ENCODE results near the gene GCFC2.

GCFC2 gene

DNA sequence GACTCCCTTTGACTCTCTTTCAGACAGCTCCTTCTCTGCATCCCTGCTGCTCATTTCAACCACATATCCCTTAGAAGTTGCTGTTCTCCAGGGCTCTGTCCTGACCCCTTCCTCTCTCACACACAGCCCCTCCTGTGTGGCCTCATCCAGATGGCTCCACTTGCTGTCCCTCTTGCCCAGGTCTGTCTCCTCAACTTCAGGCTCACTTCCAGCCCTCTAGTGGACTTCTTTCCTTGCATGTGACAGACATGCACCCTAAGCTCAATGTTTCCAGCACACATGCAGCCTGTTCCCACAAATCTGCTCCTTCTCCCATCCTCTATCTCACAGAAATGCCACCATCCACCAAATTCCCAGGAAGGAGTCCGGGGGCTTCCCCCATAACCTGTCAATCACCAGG lies 73.1 kb downstream of the GCFC2 start:
- no CpG with 5 or more reads among the region's 1 CpG for WGBS, 2 donors (ENCODE audit: extremely low coverage in 2 of 2, insufficient read length in 2 of 2, insufficient replicate concordance in 1 of 2)
- Histone ChIP-seq H3K18ac (ENCODE audit: low read length) (peak overlapping the region; percentile 38), H3K79me1 (ENCODE audit: low read depth, low read length) (no peaks in the 10 kb centered on the region)

DNA sequence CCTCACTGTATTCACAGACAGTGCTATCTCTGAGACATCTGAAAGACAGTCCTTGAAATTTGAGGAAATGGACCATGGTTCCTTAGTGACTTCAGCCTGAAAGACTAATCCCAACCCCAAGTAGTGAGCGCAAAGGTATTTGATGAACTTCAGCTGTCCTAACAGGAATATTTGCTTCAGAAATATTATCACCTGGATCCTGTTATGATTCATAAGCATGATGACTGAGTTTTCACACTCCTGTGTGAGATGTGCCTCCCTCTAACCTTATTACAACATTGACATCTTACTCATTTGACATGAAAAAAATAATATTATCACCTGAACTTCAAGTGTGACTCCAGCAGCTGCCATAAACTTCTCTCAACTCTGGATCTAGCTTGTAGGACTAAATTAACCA lies 75.8 kb downstream of the GCFC2 start:
- H4K91ac ChIP-seq (ENCODE audit: low read depth, low read length, poor library complexity) = no peak overlapping the region

More for the DNA sequence above, 73.1 kb downstream of the GCFC2 start:
- no peak overlapping the region for H3K4me2 ChIP-seq (ENCODE audit: insufficient read depth, low read length, poor library complexity, severe bottlenecking)
- H3K23ac ChIP-seq (ENCODE audit: low read depth, low read length, poor library complexity) = no peak overlapping the region
- peak overlapping the region; percentile 13 for H2AK5ac ChIP-seq (ENCODE audit: low read depth, low read length)
- H3K36me3 ChIP-seq (replicated peaks in 1 of 2; ENCODE audit: control insufficient read depth in 2 of 2, insufficient read depth in 2 of 2, low read length in 2 of 2) = no peaks in the 10 kb centered on the region
- no peak overlapping the region for H4K8ac ChIP-seq (ENCODE audit: low read depth, low read length)
- no peaks in the 10 kb centered on the region for H3K9me3 ChIP-seq (replicated peaks in 1 of 2; ENCODE audit: control insufficient read depth in 2 of 2, insufficient read depth in 1 of 2, low read depth in 1 of 2, low read length in 2 of 2)
- H2BK120ac ChIP-seq (ENCODE audit: low read depth, low read length) = no peak overlapping the region
- H2AFZ ChIP-seq (ENCODE audit: low read length) = peak overlapping the region; percentile 31
- H3K14ac ChIP-seq (ENCODE audit: low read length) = no peak overlapping the region
- DNase-seq (ENCODE audit: low spot score) = no peak
- H2BK5ac ChIP-seq (ENCODE audit: low read length) = no peak overlapping the region
- H3K4ac ChIP-seq (ENCODE audit: low read length) = no peak overlapping the region
- H3K4me1 ChIP-seq (ENCODE audit: control insufficient read depth in 2 of 2, insufficient read depth in 1 of 2, low read depth in 1 of 2, low read length in 2 of 2) = peaks cover 0 to 2% of the 10 kb centered on the region in 2 donors
- H3K27ac ChIP-seq (replicated peaks; ENCODE audit: low read length) = no peak overlapping the region
- H3K27me3 ChIP-seq (ENCODE audit: control insufficient read depth in 3 of 3, insufficient read depth in 3 of 3, low read depth in 1 of 3, low read length in 3 of 3) = no peaks in the 10 kb centered on the region
- no peak overlapping the region for H3K4me3 ChIP-seq (ENCODE audit: low read length in 2 of 2)
- no peak overlapping the region for H2BK12ac ChIP-seq (ENCODE audit: low read length)
- no peak overlapping the region for H3K9ac ChIP-seq (ENCODE audit: low read depth, low read length, poor library complexity)
- no peak overlapping the region for H4K91ac ChIP-seq (ENCODE audit: low read depth, low read length, poor library complexity)
- peak overlapping the region; percentile 49 for H2BK15ac ChIP-seq (ENCODE audit: low read length)

DNA sequence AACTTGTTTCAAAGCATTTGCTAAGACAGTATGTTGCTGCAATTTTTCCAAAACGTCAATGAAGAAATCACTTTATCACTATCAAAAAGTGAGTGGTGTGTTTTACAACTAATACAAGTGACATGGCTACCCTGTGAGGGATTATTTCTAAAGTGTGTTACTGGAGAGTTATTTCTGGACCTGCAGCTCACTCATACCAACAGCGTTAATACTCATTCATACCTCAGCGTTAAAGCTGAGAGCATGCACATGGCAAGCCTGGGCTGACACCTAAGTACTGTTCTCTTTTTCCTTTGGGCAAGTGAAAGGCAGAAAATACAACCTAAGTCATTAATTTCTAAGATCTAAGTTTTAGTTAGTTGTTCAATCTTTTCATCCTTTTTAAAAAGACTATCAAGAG lies 77.1 kb downstream of the GCFC2 start:
- H4K91ac ChIP-seq (ENCODE audit: low read depth, low read length, poor library complexity) = no peak overlapping the region
- no peaks in the 10 kb centered on the region for H3K9me3 ChIP-seq (replicated peaks in 1 of 2; ENCODE audit: control insufficient read depth in 2 of 2, insufficient read depth in 1 of 2, low read depth in 1 of 2, low read length in 2 of 2)
- DNase-seq (ENCODE audit: low spot score) = no peak
- no peaks in the 10 kb centered on the region for H3K27me3 ChIP-seq (ENCODE audit: control insufficient read depth in 3 of 3, insufficient read depth in 3 of 3, low read depth in 1 of 3, low read length in 3 of 3)
- H3K4me1 ChIP-seq (ENCODE audit: control insufficient read depth in 2 of 2, insufficient read depth in 1 of 2, low read depth in 1 of 2, low read length in 2 of 2) = peaks cover 2 to 4% of the 10 kb centered on the region in 2 donors
- H2AK5ac ChIP-seq (ENCODE audit: low read depth, low read length) = no peak overlapping the region
- no peak overlapping the region for H2BK12ac ChIP-seq (ENCODE audit: low read length)
- no peak overlapping the region for H4K8ac ChIP-seq (ENCODE audit: low read depth, low read length)
- no peak overlapping the region for H3K14ac ChIP-seq (ENCODE audit: low read length)
- H3K4me3 ChIP-seq (ENCODE audit: low read length in 2 of 2) = no peak overlapping the region
- H3K18ac ChIP-seq (ENCODE audit: low read length) = no peak overlapping the region
- no peak overlapping the region for H2BK5ac ChIP-seq (ENCODE audit: low read length)
- H3K36me3 ChIP-seq (replicated peaks in 1 of 2; ENCODE audit: control insufficient read depth in 2 of 2, insufficient read depth in 2 of 2, low read length in 2 of 2) = no peaks in the 10 kb centered on the region
- no peak overlapping the region for H3K9ac ChIP-seq (ENCODE audit: low read depth, low read length, poor library complexity)
- H2BK15ac ChIP-seq (ENCODE audit: low read length) = no peak overlapping the region
- no peak overlapping the region for H2BK120ac ChIP-seq (ENCODE audit: low read depth, low read length)
- H3K27ac ChIP-seq (replicated peaks; ENCODE audit: low read length) = no peak overlapping the region
- H3K4me2 ChIP-seq (ENCODE audit: insufficient read depth, low read length, poor library complexity, severe bottlenecking) = no peak overlapping the region
- H3K79me1 ChIP-seq (ENCODE audit: low read depth, low read length) = no peaks in the 10 kb centered on the region
- no peak overlapping the region for H3K4ac ChIP-seq (ENCODE audit: low read length)
- H3K23ac ChIP-seq (ENCODE audit: low read depth, low read length, poor library complexity) = no peak overlapping the region
- no CpG with 5 or more reads among the region's 3 CpGs for WGBS, 2 donors (ENCODE audit: extremely low coverage in 2 of 2, insufficient read length in 2 of 2, insufficient replicate concordance in 1 of 2)
- no peak overlapping the region for H2AFZ ChIP-seq (ENCODE audit: low read length)

More for the DNA sequence above, 75.8 kb downstream of the GCFC2 start:
- H2AK5ac ChIP-seq (ENCODE audit: low read depth, low read length) = no peak overlapping the region
- no peak overlapping the region for H2BK12ac ChIP-seq (ENCODE audit: low read length)
- H3K4me3 ChIP-seq (ENCODE audit: low read length in 2 of 2) = no peak overlapping the region
- H3K79me1 ChIP-seq (ENCODE audit: low read depth, low read length) = no peaks in the 10 kb centered on the region
- no peak overlapping the region for H3K23ac ChIP-seq (ENCODE audit: low read depth, low read length, poor library complexity)
- H3K27me3 ChIP-seq (ENCODE audit: control insufficient read depth in 3 of 3, insufficient read depth in 3 of 3, low read depth in 1 of 3, low read length in 3 of 3) = no peaks in the 10 kb centered on the region
- H3K9ac ChIP-seq (ENCODE audit: low read depth, low read length, poor library complexity) = no peak overlapping the region
- H3K4me1 ChIP-seq (ENCODE audit: control insufficient read depth in 2 of 2, insufficient read depth in 1 of 2, low read depth in 1 of 2, low read length in 2 of 2) = peaks cover 2 to 4% of the 10 kb centered on the region in 2 donors
- no peaks in the 10 kb centered on the region for H3K9me3 ChIP-seq (replicated peaks in 1 of 2; ENCODE audit: control insufficient read depth in 2 of 2, insufficient read depth in 1 of 2, low read depth in 1 of 2, low read length in 2 of 2)
- H2BK15ac ChIP-seq (ENCODE audit: low read length) = no peak overlapping the region
- no peak overlapping the region for H2BK120ac ChIP-seq (ENCODE audit: low read depth, low read length)
- H3K4me2 ChIP-seq (ENCODE audit: insufficient read depth, low read length, poor library complexity, severe bottlenecking) = no peak overlapping the region
- H3K36me3 ChIP-seq (replicated peaks in 1 of 2; ENCODE audit: control insufficient read depth in 2 of 2, insufficient read depth in 2 of 2, low read length in 2 of 2) = no peaks in the 10 kb centered on the region
- H3K27ac ChIP-seq (replicated peaks; ENCODE audit: low read length) = no peak overlapping the region
- no peak for DNase-seq (ENCODE audit: low spot score)
- no peak overlapping the region for H2BK5ac ChIP-seq (ENCODE audit: low read length)
- no peak overlapping the region for H3K14ac ChIP-seq (ENCODE audit: low read length)
- H3K4ac ChIP-seq (ENCODE audit: low read length) = no peak overlapping the region
- H4K8ac ChIP-seq (ENCODE audit: low read depth, low read length) = no peak overlapping the region
- H2AFZ ChIP-seq (ENCODE audit: low read length) = no peak overlapping the region
- no CpG with 5 or more reads among the region's 1 CpG for WGBS, 2 donors (ENCODE audit: extremely low coverage in 2 of 2, insufficient read length in 2 of 2, insufficient replicate concordance in 1 of 2)
- no peak overlapping the region for H3K18ac ChIP-seq (ENCODE audit: low read length)

DNA sequence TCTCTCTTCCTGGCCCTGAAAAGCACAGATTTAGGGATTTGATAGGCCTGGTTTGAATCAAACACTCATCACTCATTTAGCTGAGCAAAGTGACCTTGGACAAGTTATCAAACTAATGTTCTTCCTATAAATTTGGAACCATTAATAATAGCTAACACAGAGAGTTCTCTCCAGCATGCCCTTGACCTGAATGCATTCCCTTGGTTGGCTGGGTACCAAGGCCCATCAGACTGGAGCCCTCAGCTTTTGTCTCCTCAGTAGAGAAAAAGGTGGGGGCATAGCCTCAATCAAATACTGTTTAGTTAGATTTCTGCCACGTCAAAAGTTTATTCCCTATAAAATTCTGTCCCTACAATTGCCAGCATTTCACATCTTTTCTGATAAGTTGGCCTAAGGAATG lies 77.9 kb downstream of the GCFC2 start:
- Histone ChIP-seq H3K36me3 (replicated peaks in 1 of 2; ENCODE audit: control insufficient read depth in 2 of 2, insufficient read depth in 2 of 2, low read length in 2 of 2) (no peaks in the 10 kb centered on the region), H4K91ac (ENCODE audit: low read depth, low read length, poor library complexity) (no peak overlapping the region), H2BK120ac (ENCODE audit: low read depth, low read length) (no peak overlapping the region), H2BK15ac (ENCODE audit: low read length) (no peak overlapping the region), H3K18ac (ENCODE audit: low read length) (no peak overlapping the region), H3K4me1 (ENCODE audit: control insufficient read depth in 2 of 2, insufficient read depth in 1 of 2, low read depth in 1 of 2, low read length in 2 of 2) (peaks cover 2 to 4% of the 10 kb centered on the region in 2 donors), H3K23ac (ENCODE audit: low read depth, low read length, poor library complexity) (no peak overlapping the region), H2AFZ (ENCODE audit: low read length) (no peak overlapping the region), H2AK5ac (ENCODE audit: low read depth, low read length) (no peak overlapping the region), H3K9me3 (replicated peaks in 1 of 2; ENCODE audit: control insufficient read depth in 2 of 2, insufficient read depth in 1 of 2, low read depth in 1 of 2, low read length in 2 of 2) (no peaks in the 10 kb centered on the region), H3K4me3 (ENCODE audit: low read length in 2 of 2) (no peak overlapping the region), H3K14ac (ENCODE audit: low read length) (no peak overlapping the region), H4K8ac (ENCODE audit: low read depth, low read length) (no peak overlapping the region), H3K27ac (replicated peaks; ENCODE audit: low read length) (no peak overlapping the region), H3K4me2 (ENCODE audit: insufficient read depth, low read length, poor library complexity, severe bottlenecking) (no peak overlapping the region), H2BK5ac (ENCODE audit: low read length) (no peak overlapping the region), H3K79me1 (ENCODE audit: low read depth, low read length) (no peaks in the 10 kb centered on the region), H3K9ac (ENCODE audit: low read depth, low read length, poor library complexity) (no peak overlapping the region), H3K27me3 (ENCODE audit: control insufficient read depth in 3 of 3, insufficient read depth in 3 of 3, low read depth in 1 of 3, low read length in 3 of 3) (no peaks in the 10 kb centered on the region), H2BK12ac (ENCODE audit: low read length) (no peak overlapping the region), H3K4ac (ENCODE audit: low read length) (no peak overlapping the region)
- no CpG with 5 or more reads among the region's 1 CpG for WGBS, 2 donors (ENCODE audit: extremely low coverage in 2 of 2, insufficient read length in 2 of 2, insufficient replicate concordance in 1 of 2)
- no peak for DNase-seq (ENCODE audit: low spot score)

Data from neuronal stem cell (in vitro differentiated cells).